ENCODE data around the gene RHO.

RHO gene

GRCh38 chr3:129548104-129548965 is 19.9 kb downstream of the RHO start:
- POLR2A ChIA-PET = no interaction called here
- Histone ChIP-seq H3K9me3 (ENCODE audit: control insufficient read depth, insufficient read depth, low read depth, low read length) (no peaks in the 10 kb centered on the region), H3K27ac (ENCODE audit: extremely low read depth, low read depth, low read length) (no peak overlapping the region), H3K4me1 (ENCODE audit: control insufficient read depth, insufficient read depth, low read length) (no peaks in the 10 kb centered on the region), H3K4me3 (ENCODE audit: low read depth, low read length) (no peak overlapping the region), H3K36me3 (ENCODE audit: control insufficient read depth in 2 of 2, insufficient read depth in 1 of 2, low read length in 2 of 2) (no peaks in the 10 kb centered on the region)
- TF ChIP-seq HOXD13 (CRISPR knock-in tag; IDR thresholded peaks at IDR 0.05; ENCODE audit: borderline replicate concordance) (no peak), ZNF473 (tag by site-specific recombination; IDR thresholded peaks at IDR 0.05) (no peak), ZNF26 (tag by site-specific recombination; IDR thresholded peaks at IDR 0.05) (no peak), ZNF513 (tag by site-specific recombination; IDR thresholded peaks at IDR 0.05) (no peak), ZNF843 (tag by site-specific recombination; IDR thresholded peaks at IDR 0.05) (no peak), ZFP41 (tag by site-specific recombination; IDR thresholded peaks at IDR 0.05; ENCODE audit: borderline replicate concordance) (no peak), ZSCAN16 (tag by site-specific recombination; IDR thresholded peaks at IDR 0.05) (no peak), ZNF544 (tag by site-specific recombination; IDR thresholded peaks at IDR 0.05) (no peak), GLIS2 (tag by site-specific recombination; IDR thresholded peaks at IDR 0.05) (no peak), ZNF274 (IDR thresholded peaks at IDR 0.05; ENCODE audit: low read length) (no peak), ZNF274 (tag by site-specific recombination; IDR thresholded peaks at IDR 0.05; ENCODE audit: borderline replicate concordance) (no peak)
- CTCF ChIA-PET = no interaction called here

GRCh38 chr3:129549006-129549800 is 20.8 kb downstream of the RHO start:
- H3K4me3 ChIP-seq (ENCODE audit: low read depth, low read length) = no peak overlapping the region
- no peak overlapping the region for H3K27ac ChIP-seq (ENCODE audit: extremely low read depth, low read depth, low read length)
- H3K9me3 ChIP-seq (ENCODE audit: control insufficient read depth, insufficient read depth, low read depth, low read length) = no peaks in the 10 kb centered on the region
- no peaks in the 10 kb centered on the region for H3K4me1 ChIP-seq (ENCODE audit: control insufficient read depth, insufficient read depth, low read length)
- ChIA-PET POLR2A (no interaction called here), CTCF (no interaction called here)
- no peak for TF ChIP-seq HOXC10 (CRISPR knock-in tag; IDR thresholded peaks at IDR 0.05)
- TF ChIP-seq BCL11A (tag by site-specific recombination; IDR thresholded peaks at IDR 0.05; ENCODE audit: low read depth) = no peak
- no peak for TF ChIP-seq KLF8 (tag by site-specific recombination; IDR thresholded peaks at IDR 0.05)
- no peak for TF ChIP-seq ZNF354C (tag by site-specific recombination; IDR thresholded peaks at IDR 0.05; ENCODE audit: borderline replicate concordance, low read depth)
- no peak for TF ChIP-seq GLI2 (tag by site-specific recombination; IDR thresholded peaks at IDR 0.05; ENCODE audit: borderline replicate concordance, low read depth)
- TF ChIP-seq ZNF211 (tag by site-specific recombination; IDR thresholded peaks at IDR 0.05; ENCODE audit: low read depth) = no peak
- no peak for TF ChIP-seq ZNF701 (tag by site-specific recombination; IDR thresholded peaks at IDR 0.05)
- TF ChIP-seq ZNF140 (tag by site-specific recombination; IDR thresholded peaks at IDR 0.05) = no peak
- no peak for TF ChIP-seq ZNF324 (tag by site-specific recombination; IDR thresholded peaks at IDR 0.05)
- no peak for TF ChIP-seq ZNF341 (tag by site-specific recombination; IDR thresholded peaks at IDR 0.05; ENCODE audit: low read depth)
- TF ChIP-seq PRDM4 (tag by site-specific recombination; IDR thresholded peaks at IDR 0.05) = no peak
- TF ChIP-seq ZNF266 (tag by site-specific recombination; IDR thresholded peaks at IDR 0.05; ENCODE audit: low read depth) = no peak
- TF ChIP-seq ZNF223 (tag by site-specific recombination; IDR thresholded peaks at IDR 0.05) = no peak
- no peak for TF ChIP-seq ZNF629 (tag by site-specific recombination; IDR thresholded peaks at IDR 0.05)
- TF ChIP-seq ZNF416 (tag by site-specific recombination; IDR thresholded peaks at IDR 0.05) = no peak
- TF ChIP-seq ZBTB20 (tag by site-specific recombination; IDR thresholded peaks at IDR 0.05) = no peak
- TF ChIP-seq ZNF561 (tag by site-specific recombination; IDR thresholded peaks at IDR 0.05; ENCODE audit: borderline replicate concordance) = no peak
- no peak for TF ChIP-seq YY2 (tag by site-specific recombination; IDR thresholded peaks at IDR 0.05)
- no peaks in the 10 kb centered on the region for H3K36me3 ChIP-seq (ENCODE audit: control insufficient read depth in 2 of 2, insufficient read depth in 1 of 2, low read length in 2 of 2)

Data from HEK293 (cell line).